H1 (cell line): ENCODE data around the gene FHL2. TPM values are rescaled to one million over a fixed set of nuclear protein-coding genes. Genes with fewer than 3 reads are reported as not detected.

Experiments used
- CTCF ChIA-PET: fragments of 300-600 bp; sonication (Branson Sonifier 250); formaldehyde crosslinking; loops from one replicate; lab custom pipeline; 2021; ENCODE audit not compliant: partially characterized antibody; lab: Charles Lee
- POLR2A ChIA-PET: fragments of 300-600 bp; sonication (Branson Sonifier 250); formaldehyde crosslinking; loops from one replicate; lab custom pipeline; 2021; ENCODE audit warnings: inconsistent platforms; ENCODE audit not compliant: partially characterized antibody; lab: Charles Lee
- DNase-seq, 2 experiments: peaks; one replicate each; pipeline versions ENCODE4 v3.0.0 to v3.0.0-alpha.2; 2010 to 2022; ENCODE audit warnings: low spot score in 2 of 2, low read depth in 1 of 2, mixed read lengths in 1 of 2
- FAIRE-seq: peaks from 2 replicates; lab custom pipeline; 2011; peaks lifted over from hg19 to GRCh38; lab: Jason Lieb, UNC
- H2AFZ ChIP-seq: 2 replicates; pipeline ENCODE4 v1.8.1; 2012; ENCODE audit warnings: low read length, inconsistent platforms
- H2AK5ac ChIP-seq: 2 replicates; pipeline ENCODE4 v1.6.1; 2013; ENCODE audit warnings: low read depth, low read length
- H2BK120ac ChIP-seq: replicated peaks from 2 replicates; pipeline ENCODE3; 2013; ENCODE audit warnings: low read depth, low read length, inconsistent platforms
- H2BK12ac ChIP-seq: 2 replicates; pipeline ENCODE4 v1.6.1; 2013; ENCODE audit warnings: low read depth, low read length
- H2BK15ac ChIP-seq: 2 replicates; pipeline ENCODE4 v1.6.1; 2013; ENCODE audit warnings: low read length
- H2BK20ac ChIP-seq: 2 replicates; pipeline ENCODE4 v1.6.1; 2013; ENCODE audit warnings: low read length
- H2BK5ac ChIP-seq: 2 replicates; pipeline ENCODE4 v1.6.1; 2013; ENCODE audit warnings: low read depth, low read length
- H3K14ac ChIP-seq: 2 replicates; pipeline ENCODE4 v1.6.1; 2013; ENCODE audit warnings: inconsistent platforms; ENCODE audit not compliant: insufficient read length
- H3K18ac ChIP-seq: 2 replicates; pipeline ENCODE4 v1.6.1; 2013; ENCODE audit warnings: low read length; ENCODE audit errors: extremely low read depth
- H3K23ac ChIP-seq: 2 replicates; pipeline ENCODE4 v1.6.1; 2013; ENCODE audit warnings: inconsistent platforms; ENCODE audit not compliant: insufficient read length
- H3K23me2 ChIP-seq: 2 replicates; pipeline ENCODE4 v1.6.1; 2013; ENCODE audit warnings: low read depth, low read length
- H3K27ac ChIP-seq: 2 replicates; pipeline ENCODE4 v1.6.1; 2011; ENCODE audit warnings: low read depth, low read length, inconsistent platforms
- H3K27me3 ChIP-seq, 4 experiments: replicated peaks in 1 of 4; 1 replicate in 1 of 4; 2 replicates in 3 of 4; pipeline versions ENCODE4 v1.6.1 to v1.8.1; 2011 to 2013; ENCODE audit warnings: low read length in 3 of 4, mild to moderate bottlenecking in 3 of 4, inconsistent platforms in 2 of 4, mixed read lengths in 2 of 4, moderate library complexity in 1 of 4; ENCODE audit not compliant: control insufficient read depth in 3 of 4, insufficient read depth in 3 of 4; ENCODE audit errors: extremely low read depth in 1 of 4
- H3K36me3 ChIP-seq, 4 experiments: 2 replicates each; pipeline versions ENCODE4 v1.6.1 to v1.8.1; 2011 to 2013; ENCODE audit warnings: mild to moderate bottlenecking in 4 of 4, low read length in 3 of 4, moderate library complexity in 2 of 4, control low read depth in 1 of 4, inconsistent platforms in 1 of 4; ENCODE audit not compliant: insufficient read depth in 4 of 4, control insufficient read depth in 2 of 4
- H3K4ac ChIP-seq: replicated peaks from 2 replicates; pipeline ENCODE3; 2013; ENCODE audit warnings: low read length, low read depth, mixed read lengths, inconsistent platforms; ENCODE audit not compliant: insufficient read length
- H3K4me1 ChIP-seq, 4 experiments: replicated peaks in 1 of 4; 1 replicate in 1 of 4; 2 replicates in 3 of 4; pipeline versions ENCODE4 v1.6.1 to v1.8.1; 2011 to 2013; ENCODE audit warnings: low read length in 3 of 4, inconsistent platforms in 2 of 4, mixed read lengths in 1 of 4; ENCODE audit not compliant: insufficient read depth in 4 of 4, control insufficient read depth in 3 of 4
- H3K4me2 ChIP-seq, 2 experiments: 2 replicates each; pipeline versions ENCODE4 v1.6.1 to v1.8.1; 2011 to 2013; ENCODE audit warnings: low read depth in 2 of 2, low read length in 2 of 2, control low read depth in 1 of 2, inconsistent platforms in 1 of 2, mild to moderate bottlenecking in 1 of 2; ENCODE audit not compliant: insufficient read depth in 1 of 2
- H3K4me3 ChIP-seq, 4 experiments: fragments of 200-600, 300-600 bp in 1 of 4; sonication (generic), shearing (Covaris generic), sonication (Bioruptor Twin) in 1 of 4; 2 replicates each; pipeline versions ENCODE4 v1.5.1 to v1.8.1; 2011 to 2016; ENCODE audit warnings: low read length in 4 of 4, low read depth in 3 of 4, control low read depth in 2 of 4, inconsistent platforms in 2 of 4, mild to moderate bottlenecking in 2 of 4, mixed read lengths in 1 of 4, moderate library complexity in 1 of 4; ENCODE audit not compliant: insufficient read depth in 2 of 4; ENCODE audit errors: extremely low read depth in 1 of 4
- H3K56ac ChIP-seq: replicated peaks from 2 replicates; pipeline ENCODE3; 2013; ENCODE audit warnings: low read depth, mild to moderate bottlenecking, mixed read lengths, low read length, inconsistent platforms; ENCODE audit not compliant: insufficient read length
- H3K79me1 ChIP-seq: 2 replicates; pipeline ENCODE4 v1.6.1; 2013; ENCODE audit warnings: low read depth, low read length, control low read depth
- H3K79me2 ChIP-seq, 2 experiments: 2 replicates each; pipeline versions ENCODE4 v1.6.1 to v1.8.1; 2012 to 2013; ENCODE audit warnings: low read length in 2 of 2, mild to moderate bottlenecking in 2 of 2, inconsistent platforms in 1 of 2; ENCODE audit not compliant: insufficient read depth in 2 of 2, control insufficient read depth in 1 of 2
- H3K9ac ChIP-seq, 4 experiments: replicated peaks in 1 of 4; 1 replicate in 1 of 4; 2 replicates in 3 of 4; pipeline versions ENCODE4 v1.6.1 to v1.8.1; 2011 to 2013; ENCODE audit warnings: low read depth in 3 of 4, low read length in 3 of 4, control low read depth in 2 of 4, mild to moderate bottlenecking in 2 of 4, moderate library complexity in 2 of 4, inconsistent platforms in 1 of 4; ENCODE audit errors: extremely low read depth in 1 of 4
- H3K9me3 ChIP-seq, 2 experiments: 2 replicates each; pipeline versions ENCODE4 v1.6.1 to v1.8.1; 2012 to 2013; ENCODE audit warnings: mild to moderate bottlenecking in 2 of 2, moderate library complexity in 2 of 2, control low read depth in 1 of 2, inconsistent platforms in 1 of 2, low read depth in 1 of 2, low read length in 1 of 2, mixed read lengths in 1 of 2; ENCODE audit not compliant: insufficient read depth in 2 of 2
- H4K20me1 ChIP-seq, 2 experiments: replicated peaks in 1 of 2; 2 replicates each; pipeline versions ENCODE3 to v1.8.1; 2011 to 2013; ENCODE audit warnings: inconsistent platforms in 2 of 2, low read length in 2 of 2, mild to moderate bottlenecking in 1 of 2; ENCODE audit not compliant: insufficient read depth in 2 of 2, control insufficient read depth in 1 of 2
- H4K5ac ChIP-seq: 2 replicates; pipeline ENCODE4 v1.6.1; 2013; ENCODE audit warnings: low read length, low read depth, mixed read lengths, inconsistent platforms; ENCODE audit not compliant: insufficient read length
- H4K8ac ChIP-seq: 2 replicates; pipeline ENCODE4 v1.8.0; 2013; ENCODE audit warnings: mild to moderate bottlenecking, moderate library complexity, low read length, inconsistent platforms; ENCODE audit not compliant: insufficient read depth; ENCODE audit errors: extremely low read depth
- H4K91ac ChIP-seq: replicated peaks from 2 replicates; pipeline ENCODE3; 2013; ENCODE audit warnings: low read length, mixed read lengths, inconsistent platforms; ENCODE audit not compliant: insufficient read length
- ASH2L ChIP-seq: fragments of 200-600, 300-600 bp; sonication (generic); IDR thresholded peaks from one replicate; pipeline ENCODE4 v1.7.1; 2017; ENCODE audit warnings: low read length
- NRF1 ChIP-seq: IDR thresholded peaks from 2 replicates; pipeline ENCODE4 v1.6.1; 2011; ENCODE audit warnings: mild to moderate bottlenecking, low read depth, low read length, improper control_type of control experiment
- RAD21 ChIP-seq, 2 experiments: IDR thresholded peaks in 1 of 2; conservative IDR thresholded peaks in 1 of 2; 2 replicates each; pipeline ENCODE4 v1.6.1; 2011; ENCODE audit warnings: low read depth in 2 of 2, low read length in 2 of 2, improper control_type of control experiment in 1 of 2, inconsistent platforms in 1 of 2, mild to moderate bottlenecking in 1 of 2, moderate library complexity in 1 of 2
- RBBP5 ChIP-seq: IDR thresholded peaks from 2 replicates; pipeline ENCODE4 v1.7.1; 2012; ENCODE audit warnings: low read depth, mild to moderate bottlenecking, inconsistent platforms, low read length, moderate library complexity, borderline replicate concordance
- TAF7 ChIP-seq: optimal IDR thresholded peaks from 2 replicates; pipeline ENCODE3; 2011; ENCODE audit warnings: low read depth, mild to moderate bottlenecking, inconsistent platforms, low read length, moderate library complexity, borderline replicate concordance
- TCF12 ChIP-seq: IDR thresholded peaks from 2 replicates; pipeline ENCODE4 v1.6.1; 2011; ENCODE audit warnings: low read depth, mild to moderate bottlenecking, low read length
- ZNF274 ChIP-seq: IDR thresholded peaks from 2 replicates; pipeline ENCODE4 v1.7.0; 2012; ENCODE audit warnings: low read length, borderline replicate concordance; ENCODE audit errors: extremely low read depth
- WGBS, 2 experiments: shearing (Covaris generic) in 1 of 2; methylation state at CpG; one replicate each; pipeline versions ENCODE4 v1.1.6 to v1.1.7; 2013 to 2015; ENCODE audit warnings: low lambda C conversion rate in 2 of 2, mixed read lengths in 2 of 2, inconsistent platforms in 1 of 2, low coverage in 1 of 2, missing lambda C conversion rate in 1 of 2; ENCODE audit not compliant: insufficient replicate concordance in 2 of 2, insufficient coverage in 1 of 2, insufficient read length in 1 of 2; ENCODE audit errors: extremely low coverage in 1 of 2, missing lambda C conversion rate in 1 of 2; 5-methylcytosine and 5-hydroxymethylcytosine counted together
- polyA plus RNA-seq, 7 experiments: library from polyadenylated mRNA; depleted of rRNA in 3 of 7; stranded (reverse) in 5 of 7; unstranded in 2 of 7; fragments of >200 nt in 5 of 7; fragments of 200-250 nt in 2 of 7; gene quantifications; 1 replicate in 5 of 7; 2 replicates in 1 of 7; 4 replicates in 1 of 7; pipeline versions ENCODE4 v1.2.1 to v1.2.3, GENCODE V29; 2011 to 2013; ENCODE audit warnings: missing spikeins in 2 of 7, mixed read lengths in 2 of 7
- total RNA-seq: library from RNA; stranded (reverse); fragmentation: NEBNext Ultra II Directional; extraction: Animal tissue kit (Norgen Biotek cat#: 25700); gene quantifications from 2 replicates; pipeline ENCODE4 v1.2.1, GENCODE V29; 2021

FHL2 gene
- total and polyA plus RNA-seq, 2 of the 8 experiments (the other 6 are each of a cell fraction or from before 2014, with no cell fraction given): 33.2 to 64.3 TPM

- H3K14ac ChIP-seq: no peak overlapping the region
- 93% methylated on average over 4 of the region's 4 CpGs; no CpG with 5 or more reads in 1 of the 2 experiments for WGBS, 2 experiments
- H2BK15ac ChIP-seq: no peak overlapping the region
- H3K4ac ChIP-seq: no peak overlapping the region
- no peak overlapping the region for H2BK12ac ChIP-seq
- TF ChIP-seq TAF7 (no peak), TCF12 (no peak), ASH2L (no peak), RAD21 (IDR thresholded peaks at IDR 0.05 in 1 of 2, conservative IDR thresholded peaks at IDR 0.05 in 1 of 2; ENCODE audit: low read depth in 2 of 2, low read length in 2 of 2) (no peak), RBBP5 (no peak), ZNF274 (no peak), NRF1 (no peak)
- H4K5ac ChIP-seq: no peak overlapping the region
- H4K20me1 ChIP-seq: no peaks in the 10 kb centered on the region
- H3K9ac ChIP-seq: no peak overlapping the region
- no peak overlapping the region for H3K56ac ChIP-seq
- no peak overlapping the region for H3K23ac ChIP-seq
- POLR2A ChIA-PET: no interaction called here
- H3K4me2 ChIP-seq: no peak overlapping the region
- no peak overlapping the region for H2AFZ ChIP-seq
- peaks cover 0 to 8% (median 4%) of the 10 kb centered on the region in 4 experiments; a peak in 4 of 7 replicates for H3K4me1 ChIP-seq
- peaks cover 0 to 2% (median 0%) of the 10 kb centered on the region in 4 experiments; a peak in 1 of 7 replicates for H3K27me3 ChIP-seq
- no peaks in the 10 kb centered on the region for H3K79me2 ChIP-seq
- H2AK5ac ChIP-seq: no peak overlapping the region
- no peak for DNase-seq
- no peaks in the 10 kb centered on the region for H3K23me2 ChIP-seq
- H3K79me1 ChIP-seq: no peaks in the 10 kb centered on the region; the same call in 1 of the 2 replicates
- H4K8ac ChIP-seq: no peak overlapping the region
- H3K18ac ChIP-seq: no peak overlapping the region
- no peak overlapping the region for H4K91ac ChIP-seq
- no peaks in the 10 kb centered on the region for H3K36me3 ChIP-seq
- CTCF ChIA-PET: interaction anchor here (0.6 to 1.2 kb wide), 2 partner anchors 22 to 315 kb away, joined by 4 read pairs; no protein-coding TSS in a partner anchor
- no peak overlapping the region for H2BK5ac ChIP-seq
- H3K27ac ChIP-seq: no peak overlapping the region
- no peaks in the 10 kb centered on the region for H3K9me3 ChIP-seq
- no peak overlapping the region for H2BK20ac ChIP-seq
- no peak overlapping the region for H3K4me3 ChIP-seq
- H2BK120ac ChIP-seq: no peak overlapping the region
- FAIRE-seq: no peak
These were observed 33.9 kb upstream of the FHL2 start for GRCh38 chr2:105432749-105433148.
